ENCODE data around the gene ZNF627. TPM values are rescaled to one million over a fixed set of nuclear protein-coding genes. Genes with fewer than 3 reads are reported as not detected.

ZNF627 gene
- total RNA-seq, 4 donors from 2014 or later = 6.1 to 8.9 (median 7.9) TPM

- 100% methylated on average over 2 of the region's 2 CpGs for WGBS
- DNase-seq (ENCODE audit: low spot score in 2 of 2) = no peak
- H3K4me1 ChIP-seq = no peaks in the 10 kb centered on the region
These were observed 54.8 kb downstream of the ZNF627 start for GRCh38 chr19:11652056-11652455.

GRCh38 chr19:11652492-11652891 is 55.2 kb downstream of the ZNF627 start:
- Histone ChIP-seq H3K27ac (no peak overlapping the region), H3K4me3 (no peak overlapping the region), H3K9me3 (peaks cover 12% of the 10 kb centered on the region), H3K4me1 (no peaks in the 10 kb centered on the region), H3K36me3 (peaks cover 18% of the 10 kb centered on the region), H3K27me3 (no peaks in the 10 kb centered on the region)
- TF ChIP-seq POLR2A (IDR thresholded peaks at IDR 0.05) = no peak
- no peak for TF ChIP-seq EP300 (IDR thresholded peaks at IDR 0.05)
- no peak for TF ChIP-seq CTCF (IDR thresholded peaks at IDR 0.05)
- TF ChIP-seq POLR2AphosphoS5 (IDR thresholded peaks at IDR 0.05) = no peak
- DNase-seq (ENCODE audit: low spot score in 2 of 2) = no peak
- WGBS = 93% methylated on average over 6 of the region's 6 CpGs

More at GRCh38 chr19:11652056-11652455, 54.8 kb downstream of the ZNF627 start:
- Histone ChIP-seq H3K36me3 (peaks cover 18% of the 10 kb centered on the region), H3K27ac (no peak overlapping the region), H3K9me3 (peaks cover 12% of the 10 kb centered on the region), H3K4me3 (no peak overlapping the region), H3K27me3 (no peaks in the 10 kb centered on the region)
- TF ChIP-seq POLR2A (IDR thresholded peaks at IDR 0.05) (no peak), EP300 (IDR thresholded peaks at IDR 0.05) (no peak), POLR2AphosphoS5 (IDR thresholded peaks at IDR 0.05) (no peak), CTCF (IDR thresholded peaks at IDR 0.05) (no peak)

GRCh38 chr19:11656535-11656934 is 59.3 kb downstream of the ZNF627 start:
- H3K4me3 ChIP-seq = no peak overlapping the region

GRCh38 chr19:11657307-11657706 is 60.0 kb downstream of the ZNF627 start:
- no peaks in the 10 kb centered on the region for H3K4me1 ChIP-seq
- TF ChIP-seq CTCF (IDR thresholded peaks at IDR 0.05) (no peak), POLR2AphosphoS5 (IDR thresholded peaks at IDR 0.05) (no peak), EP300 (IDR thresholded peaks at IDR 0.05) (no peak), POLR2A (IDR thresholded peaks at IDR 0.05) (no peak)
- DNase-seq (ENCODE audit: low spot score in 2 of 2) = no peak
- no peaks in the 10 kb centered on the region for H3K27me3 ChIP-seq
- peaks cover 4% of the 10 kb centered on the region for H3K9me3 ChIP-seq
- no peak overlapping the region for H3K4me3 ChIP-seq
- peaks cover 4% of the 10 kb centered on the region for H3K36me3 ChIP-seq
- 63% methylated on average over 3 of the region's 3 CpGs for WGBS
- no peak overlapping the region for H3K27ac ChIP-seq

More at GRCh38 chr19:11656535-11656934, 59.3 kb downstream of the ZNF627 start:
- WGBS = 85% methylated on average over 3 of the region's 3 CpGs
- H3K4me1 ChIP-seq = no peaks in the 10 kb centered on the region
- H3K36me3 ChIP-seq = peaks cover 12% of the 10 kb centered on the region
- no peak overlapping the region for H3K27ac ChIP-seq
- peaks cover 12% of the 10 kb centered on the region for H3K9me3 ChIP-seq
- TF ChIP-seq POLR2AphosphoS5 (IDR thresholded peaks at IDR 0.05) (no peak), POLR2A (IDR thresholded peaks at IDR 0.05) (no peak), CTCF (IDR thresholded peaks at IDR 0.05) (no peak), EP300 (IDR thresholded peaks at IDR 0.05) (no peak)
- no peaks in the 10 kb centered on the region for H3K27me3 ChIP-seq
- DNase-seq (ENCODE audit: low spot score in 2 of 2) = no peak

GRCh38 chr19:11658970-11659369 is 61.7 kb downstream of the ZNF627 start:
- no peak overlapping the region for H3K27ac ChIP-seq
- 60% methylated on average over 7 of the region's 7 CpGs for WGBS
- H3K36me3 ChIP-seq = no peaks in the 10 kb centered on the region
- no peaks in the 10 kb centered on the region for H3K4me1 ChIP-seq
- no peak overlapping the region for H3K4me3 ChIP-seq
- H3K27me3 ChIP-seq = no peaks in the 10 kb centered on the region
- DNase-seq (ENCODE audit: low spot score in 2 of 2) = no peak
- H3K9me3 ChIP-seq = no peaks in the 10 kb centered on the region
- TF ChIP-seq POLR2A (IDR thresholded peaks at IDR 0.05) = no peak
- TF ChIP-seq EP300 (IDR thresholded peaks at IDR 0.05) = no peak
- no peak for TF ChIP-seq POLR2AphosphoS5 (IDR thresholded peaks at IDR 0.05)
- TF ChIP-seq CTCF (IDR thresholded peaks at IDR 0.05) = no peak
